ENCODE measurements around the gene KCNQ4. TPM values are rescaled to one million over a fixed set of nuclear protein-coding genes. Genes with fewer than 3 reads are reported as not detected.

The KCNQ4 gene
- total and polyA plus RNA-seq, 10 of the 15 experiments (the other 5 are each of a cell fraction or from before 2014, with no cell fraction given): 0.04 to 0.18 (median 0.08) TPM; not detected in 2

GRCh38 chr1:40753142-40753882, 30.3 kb upstream of the KCNQ4 start (continued):
- TF ChIP-seq, protein P1, sequence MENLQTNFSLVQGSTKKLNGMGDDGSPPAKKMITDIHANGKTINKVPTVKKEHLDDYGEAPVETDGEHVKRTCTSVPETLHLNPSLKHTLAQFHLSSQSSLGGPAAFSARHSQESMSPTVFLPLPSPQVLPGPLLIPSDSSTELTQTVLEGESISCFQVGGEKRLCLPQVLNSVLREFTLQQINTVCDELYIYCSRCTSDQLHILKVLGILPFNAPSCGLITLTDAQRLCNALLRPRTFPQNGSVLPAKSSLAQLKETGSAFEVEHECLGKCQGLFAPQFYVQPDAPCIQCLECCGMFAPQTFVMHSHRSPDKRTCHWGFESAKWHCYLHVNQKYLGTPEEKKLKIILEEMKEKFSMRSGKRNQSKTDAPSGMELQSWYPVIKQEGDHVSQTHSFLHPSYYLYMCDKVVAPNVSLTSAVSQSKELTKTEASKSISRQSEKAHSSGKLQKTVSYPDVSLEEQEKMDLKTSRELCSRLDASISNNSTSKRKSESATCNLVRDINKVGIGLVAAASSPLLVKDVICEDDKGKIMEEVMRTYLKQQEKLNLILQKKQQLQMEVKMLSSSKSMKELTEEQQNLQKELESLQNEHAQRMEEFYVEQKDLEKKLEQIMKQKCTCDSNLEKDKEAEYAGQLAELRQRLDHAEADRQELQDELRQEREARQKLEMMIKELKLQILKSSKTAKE (IDR thresholded peaks at IDR 0.05; ENCODE audit: low read depth, poor library complexity, severe bottlenecking): no peak
- TF ChIP-seq DPF2 (IDR thresholded peaks at IDR 0.05): no peak
- TF ChIP-seq CBX3 (IDR thresholded peaks at IDR 0.05; ENCODE audit: borderline replicate concordance, low read depth): no peak
- no peak for TF ChIP-seq RCOR1 (conservative IDR thresholded peaks at IDR 0.05; ENCODE audit: low read depth, low read length)
- 0 out of 2 replicates have a peak, but pooled peaks have one; percentile 11 for TF ChIP-seq RELB (IDR thresholded peaks at IDR 0.05; ENCODE audit: low read depth)
- TF ChIP-seq IRF4 (IDR thresholded peaks at IDR 0.05; ENCODE audit: low read depth, low read length): peak; percentile 73
- TF ChIP-seq SIN3A (IDR thresholded peaks at IDR 0.05; ENCODE audit: low read depth, low read length): no peak
- no peak for TF ChIP-seq KAT2A (conservative IDR thresholded peaks at IDR 0.05; ENCODE audit: control insufficient read depth, low read depth, low read length)
- no peak for TF ChIP-seq GATAD2B (conservative IDR thresholded peaks at IDR 0.05; ENCODE audit: low read depth)
- TF ChIP-seq SIX5 (IDR thresholded peaks at IDR 0.05; ENCODE audit: low read depth, low read length, severe bottlenecking): no peak
- TF ChIP-seq ZNF217 (IDR thresholded peaks at IDR 0.05): no peak
- TF ChIP-seq FOS (IDR thresholded peaks at IDR 0.05; ENCODE audit: borderline replicate concordance, extremely low read depth, insufficient read length): no peak
- TF ChIP-seq NR2F1 (conservative IDR thresholded peaks at IDR 0.05): no peak
- TF ChIP-seq ATF2 (IDR thresholded peaks at IDR 0.05; ENCODE audit: low read length): peak; percentile 61; the same call in 1 of the 2 replicates
- TF ChIP-seq WRNIP1 (IDR thresholded peaks at IDR 0.05; ENCODE audit: borderline replicate concordance, low read depth, low read length): no peak
- no peak for TF ChIP-seq SMARCA5 (IDR thresholded peaks at IDR 0.05)
- no peak for TF ChIP-seq ZNF274 (IDR thresholded peaks at IDR 0.05; ENCODE audit: insufficient read depth, insufficient read length)
- TF ChIP-seq GABPA (IDR thresholded peaks at IDR 0.05; ENCODE audit: low read depth): no peak
- no peak for TF ChIP-seq HDGF (IDR thresholded peaks at IDR 0.05)
- no peak for TF ChIP-seq RB1 (IDR thresholded peaks at IDR 0.05; ENCODE audit: borderline replicate concordance)
- no peak for TF ChIP-seq NFYB (IDR thresholded peaks at IDR 0.05; ENCODE audit: insufficient read depth, low read depth, low read length)
- no peak for TF ChIP-seq KLF5 (IDR thresholded peaks at IDR 0.05; ENCODE audit: partially characterized antibody)
- no peak for TF ChIP-seq TARDBP (IDR thresholded peaks at IDR 0.05; ENCODE audit: borderline replicate concordance)
- TF ChIP-seq EP300 (IDR thresholded peaks at IDR 0.05; ENCODE audit: borderline replicate concordance in 1 of 2, control insufficient read depth in 1 of 2, low read depth in 2 of 2, low read length in 2 of 2): no peak

Data from GM12878 (cell line).